Neural progenitor cell (in vitro differentiated cells): Measurements from ENCODE around the gene TMPRSS4.

Source experiments
- EZH2 ChIP-seq: fragments of 200-600 bp; sonication (generic); IDR thresholded peaks from 2 replicates; pipeline ENCODE4 v1.6.1; 2017; ENCODE audit warnings: antibody characterized with exemption, mild to moderate bottlenecking, moderate library complexity
- TF ChIP-seq, protein P1 (sequence below): fragments of 200-600 bp; sonication (generic); IDR thresholded peaks from 2 replicates; pipeline ENCODE4 v1.5.1; 2017; ENCODE audit warnings: antibody characterized with exemption, mild to moderate bottlenecking

DNA sequence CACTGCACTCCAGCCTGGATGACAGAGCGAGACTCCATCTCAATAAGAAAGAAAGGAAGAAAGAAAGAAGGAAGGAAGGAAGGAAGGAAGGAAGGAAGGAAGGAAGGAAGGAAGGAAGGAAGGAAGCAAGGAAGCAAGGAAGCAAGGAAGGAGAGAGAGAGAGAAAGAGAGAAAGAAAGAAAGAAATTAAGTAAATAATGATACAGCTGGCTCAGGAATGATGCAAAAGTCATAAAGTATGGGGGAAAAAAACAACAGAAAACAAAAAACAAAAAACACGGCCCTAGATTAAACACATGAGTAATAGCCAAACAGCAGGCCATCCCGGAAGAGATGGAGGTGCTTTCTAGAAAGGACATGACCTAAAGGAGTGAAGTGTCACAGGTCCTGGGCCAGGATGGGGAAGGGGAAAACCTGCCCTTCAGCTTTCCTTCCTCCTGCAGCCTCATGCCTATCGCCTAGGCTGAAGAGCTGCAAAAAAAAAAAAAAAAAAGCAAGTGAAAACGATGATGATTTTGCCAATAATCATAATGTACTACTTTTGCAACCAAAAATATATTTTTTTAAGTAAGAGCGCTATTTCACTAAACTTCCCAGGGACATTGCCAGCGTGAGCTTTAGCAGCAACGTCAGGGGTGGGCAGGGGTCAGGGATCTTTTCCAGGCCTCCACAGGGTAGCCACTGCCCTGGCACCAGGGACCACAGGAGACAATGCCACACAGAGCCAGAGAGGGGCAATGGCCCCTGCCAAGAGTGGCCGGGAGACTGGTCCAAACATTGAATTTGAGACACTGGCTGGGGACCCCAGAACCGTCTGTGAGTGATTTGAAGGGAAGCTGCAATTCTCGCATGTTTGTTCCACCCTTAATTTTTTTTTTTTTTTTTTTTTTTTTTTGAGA, 28.2 kb upstream of the TMPRSS4 start:
- TF ChIP-seq, protein P1, sequence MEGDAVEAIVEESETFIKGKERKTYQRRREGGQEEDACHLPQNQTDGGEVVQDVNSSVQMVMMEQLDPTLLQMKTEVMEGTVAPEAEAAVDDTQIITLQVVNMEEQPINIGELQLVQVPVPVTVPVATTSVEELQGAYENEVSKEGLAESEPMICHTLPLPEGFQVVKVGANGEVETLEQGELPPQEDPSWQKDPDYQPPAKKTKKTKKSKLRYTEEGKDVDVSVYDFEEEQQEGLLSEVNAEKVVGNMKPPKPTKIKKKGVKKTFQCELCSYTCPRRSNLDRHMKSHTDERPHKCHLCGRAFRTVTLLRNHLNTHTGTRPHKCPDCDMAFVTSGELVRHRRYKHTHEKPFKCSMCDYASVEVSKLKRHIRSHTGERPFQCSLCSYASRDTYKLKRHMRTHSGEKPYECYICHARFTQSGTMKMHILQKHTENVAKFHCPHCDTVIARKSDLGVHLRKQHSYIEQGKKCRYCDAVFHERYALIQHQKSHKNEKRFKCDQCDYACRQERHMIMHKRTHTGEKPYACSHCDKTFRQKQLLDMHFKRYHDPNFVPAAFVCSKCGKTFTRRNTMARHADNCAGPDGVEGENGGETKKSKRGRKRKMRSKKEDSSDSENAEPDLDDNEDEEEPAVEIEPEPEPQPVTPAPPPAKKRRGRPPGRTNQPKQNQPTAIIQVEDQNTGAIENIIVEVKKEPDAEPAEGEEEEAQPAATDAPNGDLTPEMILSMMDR: no peak
- no peak for TF ChIP-seq EZH2
